Measurements from ENCODE around the gene TP73.

Gene TP73

DNA sequence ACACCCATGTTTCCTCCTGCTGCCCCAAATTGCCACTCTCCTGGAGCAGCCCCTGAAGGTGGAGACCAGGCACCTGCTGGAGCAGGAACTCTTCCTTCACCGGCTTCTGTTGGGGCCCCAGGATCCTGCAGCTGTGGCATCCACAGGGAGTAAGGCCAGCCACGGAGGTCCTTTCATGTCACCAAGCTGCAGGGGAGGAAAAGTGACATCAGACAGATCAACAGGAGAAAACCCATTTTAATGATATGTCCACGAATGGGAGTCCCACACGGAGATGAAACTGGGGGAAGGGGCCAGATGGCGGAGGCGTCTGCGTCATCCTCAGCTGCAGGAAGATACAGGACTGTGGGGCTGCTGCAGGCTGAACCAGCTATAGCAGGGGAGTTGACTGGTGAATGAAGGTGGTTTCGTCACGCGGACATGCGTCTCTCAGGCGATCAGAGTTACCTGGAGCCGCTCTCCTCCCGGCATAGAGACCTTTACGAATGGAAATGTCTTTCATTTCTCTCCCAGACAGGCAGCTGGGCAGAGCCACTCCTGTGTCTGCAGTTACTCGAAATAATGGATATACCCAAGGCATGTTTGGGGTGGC lies 9.9 kb downstream of the TP73 start:
- Histone ChIP-seq H3K27me3 (ENCODE audit: control insufficient read depth, low read length) (no peaks in the 10 kb centered on the region), H3K36me3 (ENCODE audit: control insufficient read depth, low read length) (no peaks in the 10 kb centered on the region; the same call in 1 of the 2 replicates), H3K9me3 (ENCODE audit: control insufficient read depth, insufficient read depth, low read length) (no peaks in the 10 kb centered on the region), H3K27ac (ENCODE audit: low read depth, low read length) (no peak overlapping the region), H3K4me1 (ENCODE audit: control insufficient read depth, low read length) (peaks cover 90% of the 10 kb centered on the region), H3F3A (ENCODE audit: control insufficient read depth, insufficient read depth) (peaks cover 30% of the 10 kb centered on the region), H3K9me2 (replicated peaks; ENCODE audit: control insufficient read depth, low read length) (no peaks in the 10 kb centered on the region), H3K4me2 (ENCODE audit: low read length) (peak overlapping the region; percentile 99; the same call in 1 of the 2 replicates), H3K79me2 (ENCODE audit: control insufficient read depth, low read length) (peaks cover 72% of the 10 kb centered on the region), H3K4me3 (ENCODE audit: low read length) (no peak overlapping the region), H4K20me1 (ENCODE audit: control insufficient read depth, insufficient read depth, low read depth, low read length) (no peaks in the 10 kb centered on the region)
- TF ChIP-seq, protein P1, sequence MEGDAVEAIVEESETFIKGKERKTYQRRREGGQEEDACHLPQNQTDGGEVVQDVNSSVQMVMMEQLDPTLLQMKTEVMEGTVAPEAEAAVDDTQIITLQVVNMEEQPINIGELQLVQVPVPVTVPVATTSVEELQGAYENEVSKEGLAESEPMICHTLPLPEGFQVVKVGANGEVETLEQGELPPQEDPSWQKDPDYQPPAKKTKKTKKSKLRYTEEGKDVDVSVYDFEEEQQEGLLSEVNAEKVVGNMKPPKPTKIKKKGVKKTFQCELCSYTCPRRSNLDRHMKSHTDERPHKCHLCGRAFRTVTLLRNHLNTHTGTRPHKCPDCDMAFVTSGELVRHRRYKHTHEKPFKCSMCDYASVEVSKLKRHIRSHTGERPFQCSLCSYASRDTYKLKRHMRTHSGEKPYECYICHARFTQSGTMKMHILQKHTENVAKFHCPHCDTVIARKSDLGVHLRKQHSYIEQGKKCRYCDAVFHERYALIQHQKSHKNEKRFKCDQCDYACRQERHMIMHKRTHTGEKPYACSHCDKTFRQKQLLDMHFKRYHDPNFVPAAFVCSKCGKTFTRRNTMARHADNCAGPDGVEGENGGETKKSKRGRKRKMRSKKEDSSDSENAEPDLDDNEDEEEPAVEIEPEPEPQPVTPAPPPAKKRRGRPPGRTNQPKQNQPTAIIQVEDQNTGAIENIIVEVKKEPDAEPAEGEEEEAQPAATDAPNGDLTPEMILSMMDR (IDR thresholded peaks at IDR 0.05; ENCODE audit: low read depth, low read length, poor library complexity, severe bottlenecking): no peak
- no peak for TF ChIP-seq EZH2phosphoT487 (IDR thresholded peaks at IDR 0.05; ENCODE audit: borderline replicate concordance, low read length)

DNA sequence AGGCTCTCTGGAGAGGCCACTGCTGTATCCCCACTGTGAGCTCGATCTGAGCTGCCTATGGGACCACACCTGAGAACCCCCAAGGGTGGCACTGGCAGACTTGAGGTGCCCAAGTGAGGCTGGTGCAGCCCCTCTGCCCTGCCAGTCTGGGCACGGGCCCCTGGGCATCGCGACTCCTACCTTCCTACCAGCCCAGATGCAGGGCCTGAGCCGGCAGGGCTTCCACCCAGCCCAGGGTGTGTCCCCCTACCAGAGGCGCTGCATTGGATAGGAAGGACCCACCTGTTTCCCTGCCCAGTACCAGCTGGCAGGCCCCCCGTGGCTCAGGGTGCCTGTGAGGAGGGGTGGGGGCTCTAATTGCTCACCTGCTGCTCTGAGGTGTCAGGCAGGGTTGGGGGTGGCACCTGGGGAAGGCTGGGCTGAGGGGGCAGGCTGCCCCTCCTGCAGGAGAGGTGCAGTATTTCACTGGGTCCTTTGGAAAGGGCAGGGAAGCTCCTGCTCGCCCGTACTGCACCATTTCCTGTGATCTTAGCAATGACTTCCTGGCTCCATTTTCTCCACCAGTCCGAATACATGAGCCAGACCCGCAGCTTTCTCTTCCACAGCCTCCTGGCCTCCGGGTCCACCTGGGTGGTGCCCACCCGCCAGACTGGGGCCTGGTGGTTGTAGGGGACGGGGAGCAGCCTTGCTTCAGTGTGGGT lies 11.8 kb downstream of the TP73 start:
- H3K4me1 ChIP-seq (ENCODE audit: control insufficient read depth, low read length): peaks cover 92% of the 10 kb centered on the region
- H3K9me3 ChIP-seq (ENCODE audit: control insufficient read depth, insufficient read depth, low read length): no peaks in the 10 kb centered on the region
- H3F3A ChIP-seq (ENCODE audit: control insufficient read depth, insufficient read depth): peaks cover 30% of the 10 kb centered on the region
- H4K20me1 ChIP-seq (ENCODE audit: control insufficient read depth, insufficient read depth, low read depth, low read length): no peaks in the 10 kb centered on the region
- peak overlapping the region; percentile 80 for H3K4me3 ChIP-seq (ENCODE audit: low read length)
- H3K9me2 ChIP-seq (replicated peaks; ENCODE audit: control insufficient read depth, low read length): no peaks in the 10 kb centered on the region
- TF ChIP-seq, protein P1 (IDR thresholded peaks at IDR 0.05; ENCODE audit: low read depth, low read length, poor library complexity, severe bottlenecking): no peak
- no peak for TF ChIP-seq EZH2phosphoT487 (IDR thresholded peaks at IDR 0.05; ENCODE audit: borderline replicate concordance, low read length)
- H3K79me2 ChIP-seq (ENCODE audit: control insufficient read depth, low read length): peaks cover 67% of the 10 kb centered on the region
- peak overlapping the region; percentile 97 for H3K27ac ChIP-seq (ENCODE audit: low read depth, low read length)
- H3K36me3 ChIP-seq (ENCODE audit: control insufficient read depth, low read length): no peaks in the 10 kb centered on the region; the same call in 1 of the 2 replicates
- H3K4me2 ChIP-seq (ENCODE audit: low read length): peak overlapping the region; percentile 99
- H3K27me3 ChIP-seq (ENCODE audit: control insufficient read depth, low read length): no peaks in the 10 kb centered on the region

DNA sequence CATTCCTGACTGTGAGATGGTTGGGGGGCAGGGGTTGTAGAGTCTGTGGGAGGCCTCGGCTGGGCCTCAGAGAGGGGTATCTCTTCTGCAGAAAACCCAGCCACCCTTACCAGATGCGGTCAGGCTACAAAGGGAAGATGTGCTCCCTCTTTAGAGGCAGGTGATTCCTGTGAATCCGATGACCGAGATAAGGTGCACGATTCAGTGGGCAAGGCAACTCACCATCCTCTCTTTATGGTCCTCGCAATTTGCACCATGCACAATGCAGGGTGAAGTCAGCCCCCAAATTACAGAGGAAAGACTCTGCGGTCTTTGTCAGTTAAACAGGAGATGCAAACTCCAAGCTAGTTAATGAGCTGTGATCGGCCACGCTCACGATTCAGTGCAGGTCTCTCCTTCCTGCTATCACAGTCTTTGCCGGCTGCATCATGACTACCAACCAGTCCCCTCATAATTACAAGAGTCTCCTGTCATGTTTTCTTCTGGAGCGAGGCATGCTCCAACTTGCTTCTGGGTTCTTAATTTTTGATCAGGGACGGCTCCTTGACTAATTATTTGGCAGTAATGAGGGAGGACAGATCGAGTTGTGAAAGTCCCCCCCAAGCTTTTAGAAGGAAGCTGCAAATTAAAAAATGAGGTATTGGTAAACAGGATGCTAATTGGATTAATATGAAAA lies 12.5 kb downstream of the TP73 start:
- H3F3A ChIP-seq (ENCODE audit: control insufficient read depth, insufficient read depth): peaks cover 30% of the 10 kb centered on the region
- peaks cover 67% of the 10 kb centered on the region for H3K79me2 ChIP-seq (ENCODE audit: control insufficient read depth, low read length)
- H3K9me3 ChIP-seq (ENCODE audit: control insufficient read depth, insufficient read depth, low read length): no peaks in the 10 kb centered on the region
- H3K36me3 ChIP-seq (ENCODE audit: control insufficient read depth, low read length): no peaks in the 10 kb centered on the region; the same call in 1 of the 2 replicates
- TF ChIP-seq, protein P1 (IDR thresholded peaks at IDR 0.05; ENCODE audit: low read depth, low read length, poor library complexity, severe bottlenecking): no peak
- no peak for TF ChIP-seq EZH2phosphoT487 (IDR thresholded peaks at IDR 0.05; ENCODE audit: borderline replicate concordance, low read length)
- peak overlapping the region; percentile 97 for H3K27ac ChIP-seq (ENCODE audit: low read depth, low read length)
- H3K9me2 ChIP-seq (replicated peaks; ENCODE audit: control insufficient read depth, low read length): no peaks in the 10 kb centered on the region
- H3K4me2 ChIP-seq (ENCODE audit: low read length): peak overlapping the region; percentile 99
- H4K20me1 ChIP-seq (ENCODE audit: control insufficient read depth, insufficient read depth, low read depth, low read length): no peaks in the 10 kb centered on the region
- H3K4me3 ChIP-seq (ENCODE audit: low read length): peak overlapping the region; percentile 80
- no peaks in the 10 kb centered on the region for H3K27me3 ChIP-seq (ENCODE audit: control insufficient read depth, low read length)
- peaks cover 85% of the 10 kb centered on the region for H3K4me1 ChIP-seq (ENCODE audit: control insufficient read depth, low read length)

Data from DOHH2 (cell line).